HG03097 (cell line): ENCODE measurements around the gene TMEM164.

Experiments used
- ATAC-seq: cut with Tn5 transposase; IDR thresholded peaks from one replicate; pipeline ENCODE4 v1.9.1; 2021; ENCODE audit not compliant: unreplicated experiment, low FRiP score

TMEM164 gene

GRCh38 chrX:110062919-110063318, 60.0 kb downstream of the TMEM164 start:
- ATAC-seq: no peak

GRCh38 chrX:110066488-110067225, 63.7 kb downstream of the TMEM164 start:
- no peak for ATAC-seq

GRCh38 chrX:110070970-110071369, 68.1 kb downstream of the TMEM164 start:
- no peak for ATAC-seq

- ATAC-seq: no peak
These were observed 78.4 kb downstream of the TMEM164 start for GRCh38 chrX:110081320-110081719.

GRCh38 chrX:110081740-110082139, 78.8 kb downstream of the TMEM164 start:
- ATAC-seq: no peak

GRCh38 chrX:110082161-110082560, 79.2 kb downstream of the TMEM164 start:
- no peak for ATAC-seq

GRCh38 chrX:110086162-110086915, 83.4 kb downstream of the TMEM164 start:
- no peak for ATAC-seq

- ATAC-seq: no peak
These were observed 84.1 kb downstream of the TMEM164 start for GRCh38 chrX:110086916-110087484.

- ATAC-seq: no peak
These were observed 84.8 kb downstream of the TMEM164 start for GRCh38 chrX:110087485-110088356.

- no peak for ATAC-seq
These were observed 86.9 kb downstream of the TMEM164 start for GRCh38 chrX:110089656-110090403.

- ATAC-seq: no peak
These were observed 95.0 kb downstream of the TMEM164 start for GRCh38 chrX:110097920-110098319.

GRCh38 chrX:110103344-110103743, 100.4 kb downstream of the TMEM164 start:
- ATAC-seq: no peak

GRCh38 chrX:110104078-110104477, 101.2 kb downstream of the TMEM164 start:
- no peak for ATAC-seq

GRCh38 chrX:110108381-110108821, 105.5 kb downstream of the TMEM164 start:
- ATAC-seq: no peak

GRCh38 chrX:110114260-110114776, 111.4 kb downstream of the TMEM164 start:
- ATAC-seq: no peak

- no peak for ATAC-seq
These were observed 113.4 kb downstream of the TMEM164 start for GRCh38 chrX:110116066-110116980.

GRCh38 chrX:110118530-110118929, 115.6 kb downstream of the TMEM164 start:
- ATAC-seq: no peak

GRCh38 chrX:110119480-110119879, 116.6 kb downstream of the TMEM164 start:
- ATAC-seq: no peak

GRCh38 chrX:110120025-110120424, 117.1 kb downstream of the TMEM164 start:
- ATAC-seq: no peak
